Breast epithelium (tissue), 3 donors: Measurements from ENCODE around the gene KAT2B.

Experiments
- POLR2A ChIP-seq: fragments of 450-650 bp; IDR thresholded peaks from one replicate; pipeline ENCODE4 v1.6.1; 2016; ENCODE audit warnings: antibody characterized with exemption, mild to moderate bottlenecking, moderate library complexity
- POLR2AphosphoS5 ChIP-seq, 3 donors: sonication (generic); formaldehyde crosslinking; IDR thresholded peaks; one replicate each; pipeline ENCODE4 v1.6.1; 2017; ENCODE audit warnings: antibody characterized with exemption in 3 of 3
- TF ChIP-seq, protein P1 (sequence below), 3 donors: fragments of 450-650 bp; IDR thresholded peaks; one replicate each; pipeline ENCODE4 v1.5.1; 2016 to 2017; ENCODE audit warnings: antibody characterized with exemption in 3 of 3, mild to moderate bottlenecking in 3 of 3, moderate library complexity in 3 of 3

DNA sequence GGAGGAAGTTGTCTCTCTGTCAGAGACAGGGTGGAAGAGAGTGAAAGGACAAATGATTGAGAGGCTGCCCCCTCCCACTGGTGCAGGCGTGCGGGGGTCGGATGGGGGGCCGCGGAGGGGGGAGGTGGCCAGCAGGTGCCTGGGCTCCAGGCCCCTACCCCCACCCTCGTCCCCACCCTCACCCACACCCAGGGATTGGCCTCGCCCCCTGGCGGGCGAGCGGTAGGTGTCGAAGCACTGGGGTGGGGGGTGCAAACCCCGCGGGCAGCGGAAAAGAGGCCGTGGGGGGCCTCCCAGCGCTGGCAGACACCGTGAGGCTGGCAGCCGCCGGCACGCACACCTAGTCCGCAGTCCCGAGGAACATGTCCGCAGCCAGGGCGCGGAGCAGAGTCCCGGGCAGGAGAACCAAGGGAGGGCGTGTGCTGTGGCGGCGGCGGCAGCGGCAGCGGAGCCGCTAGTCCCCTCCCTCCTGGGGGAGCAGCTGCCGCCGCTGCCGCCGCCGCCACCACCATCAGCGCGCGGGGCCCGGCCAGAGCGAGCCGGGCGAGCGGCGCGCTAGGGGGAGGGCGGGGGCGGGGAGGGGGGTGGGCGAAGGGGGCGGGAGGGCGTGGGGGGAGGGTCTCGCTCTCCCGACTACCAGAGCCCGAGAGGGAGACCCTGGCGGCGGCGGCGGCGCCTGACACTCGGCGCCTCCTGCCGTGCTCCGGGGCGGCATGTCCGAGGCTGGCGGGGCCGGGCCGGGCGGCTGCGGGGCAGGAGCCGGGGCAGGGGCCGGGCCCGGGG lies at the start of gene KAT2B:
- TF ChIP-seq POLR2A: no peak
- TF ChIP-seq, protein P1, sequence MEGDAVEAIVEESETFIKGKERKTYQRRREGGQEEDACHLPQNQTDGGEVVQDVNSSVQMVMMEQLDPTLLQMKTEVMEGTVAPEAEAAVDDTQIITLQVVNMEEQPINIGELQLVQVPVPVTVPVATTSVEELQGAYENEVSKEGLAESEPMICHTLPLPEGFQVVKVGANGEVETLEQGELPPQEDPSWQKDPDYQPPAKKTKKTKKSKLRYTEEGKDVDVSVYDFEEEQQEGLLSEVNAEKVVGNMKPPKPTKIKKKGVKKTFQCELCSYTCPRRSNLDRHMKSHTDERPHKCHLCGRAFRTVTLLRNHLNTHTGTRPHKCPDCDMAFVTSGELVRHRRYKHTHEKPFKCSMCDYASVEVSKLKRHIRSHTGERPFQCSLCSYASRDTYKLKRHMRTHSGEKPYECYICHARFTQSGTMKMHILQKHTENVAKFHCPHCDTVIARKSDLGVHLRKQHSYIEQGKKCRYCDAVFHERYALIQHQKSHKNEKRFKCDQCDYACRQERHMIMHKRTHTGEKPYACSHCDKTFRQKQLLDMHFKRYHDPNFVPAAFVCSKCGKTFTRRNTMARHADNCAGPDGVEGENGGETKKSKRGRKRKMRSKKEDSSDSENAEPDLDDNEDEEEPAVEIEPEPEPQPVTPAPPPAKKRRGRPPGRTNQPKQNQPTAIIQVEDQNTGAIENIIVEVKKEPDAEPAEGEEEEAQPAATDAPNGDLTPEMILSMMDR (IDR thresholded peaks at IDR 0.05): peak; percentile 45 to 61 (median 56)
- peak in 2 of 3 donors; percentile 47 to 54 for TF ChIP-seq POLR2AphosphoS5 (IDR thresholded peaks at IDR 0.05)
